Activated CD4-positive, alpha-beta T cell treated with anti-CD3 and anti-CD28 coated beads, Interleukin-2, amount 50 U/mL, for 48 hours (primary cell): ENCODE measurements around the gene TMEM218.

Experiments used
- DNase-seq, 2 experiments: peaks; one replicate each; pipeline ENCODE4 v3.0.0-alpha.2; 2020

The TMEM218 gene

GRCh38 chr11:125111343-125112207 lies at the start of gene TMEM218:
Gene TMEM218, minus strand, starts transcription at chr11:125111626. Its CDS starts 9,385 bp downstream, at chr11:125102241.
- peak; percentile 96 to 97 for DNase-seq

DNA sequence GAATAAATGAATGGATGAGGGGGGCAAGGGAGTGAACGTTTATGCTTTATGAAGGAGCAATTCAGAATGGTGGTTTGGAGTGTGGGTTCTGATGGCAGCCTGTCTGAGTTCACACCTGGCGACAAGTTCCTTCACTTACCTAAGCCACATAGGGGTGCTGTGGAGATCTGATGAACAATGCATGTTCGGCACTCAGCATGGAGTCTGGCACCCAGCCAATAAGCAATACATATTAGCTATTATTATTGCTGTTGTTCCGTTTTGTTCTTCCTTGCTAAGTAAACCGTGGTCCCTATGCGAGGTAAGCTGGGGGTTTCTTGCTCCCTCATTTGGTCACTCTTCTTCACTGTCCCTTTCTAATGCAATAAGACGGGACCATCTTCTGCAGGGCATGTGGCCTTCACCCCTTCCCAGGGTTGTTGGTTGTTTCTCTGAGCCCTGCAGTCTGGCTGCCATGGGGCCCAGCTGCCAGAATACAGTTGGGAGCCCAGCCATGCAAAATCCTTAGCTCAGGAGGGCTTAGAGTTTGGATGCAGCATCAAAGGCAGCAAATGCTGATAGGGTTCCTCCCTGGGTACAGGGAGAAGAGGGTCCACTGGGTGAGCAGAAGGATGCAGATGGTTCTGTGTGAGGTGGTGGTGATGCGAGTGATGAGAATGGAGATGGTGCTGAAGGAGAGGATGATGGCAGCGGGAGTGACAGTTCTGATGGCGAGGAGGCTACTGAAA lies 46.7 kb upstream of the TMEM218 start:
- DNase-seq: no peak

DNA sequence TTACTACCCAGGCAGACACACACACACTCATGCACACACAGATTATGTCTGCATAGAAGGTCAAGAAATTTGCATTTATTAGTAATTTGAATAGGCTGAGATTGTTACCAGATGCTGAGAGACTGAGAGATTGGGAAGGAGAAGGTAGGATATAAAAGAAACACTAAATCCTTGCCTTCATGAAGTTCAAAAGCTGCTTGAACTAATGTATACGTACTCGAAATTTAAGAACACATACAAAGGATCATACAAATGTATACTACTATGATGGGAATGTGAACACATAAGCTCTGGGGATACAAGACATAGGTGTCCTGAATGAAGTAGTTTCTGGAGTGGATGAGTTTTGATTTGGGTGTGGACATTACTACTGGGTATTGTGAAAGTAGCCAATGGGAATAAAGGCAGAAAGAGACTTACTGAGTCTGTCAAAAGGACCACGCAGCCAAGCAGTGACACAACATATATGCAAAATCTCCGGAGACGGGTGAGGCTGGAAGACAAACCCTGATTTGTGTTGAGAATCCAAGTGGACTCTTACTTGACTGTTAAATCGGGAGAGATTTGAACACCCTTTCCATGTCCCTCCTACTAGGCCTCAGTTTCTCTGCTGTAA lies 45.8 kb upstream of the TMEM218 start:
- no peak for DNase-seq

DNA sequence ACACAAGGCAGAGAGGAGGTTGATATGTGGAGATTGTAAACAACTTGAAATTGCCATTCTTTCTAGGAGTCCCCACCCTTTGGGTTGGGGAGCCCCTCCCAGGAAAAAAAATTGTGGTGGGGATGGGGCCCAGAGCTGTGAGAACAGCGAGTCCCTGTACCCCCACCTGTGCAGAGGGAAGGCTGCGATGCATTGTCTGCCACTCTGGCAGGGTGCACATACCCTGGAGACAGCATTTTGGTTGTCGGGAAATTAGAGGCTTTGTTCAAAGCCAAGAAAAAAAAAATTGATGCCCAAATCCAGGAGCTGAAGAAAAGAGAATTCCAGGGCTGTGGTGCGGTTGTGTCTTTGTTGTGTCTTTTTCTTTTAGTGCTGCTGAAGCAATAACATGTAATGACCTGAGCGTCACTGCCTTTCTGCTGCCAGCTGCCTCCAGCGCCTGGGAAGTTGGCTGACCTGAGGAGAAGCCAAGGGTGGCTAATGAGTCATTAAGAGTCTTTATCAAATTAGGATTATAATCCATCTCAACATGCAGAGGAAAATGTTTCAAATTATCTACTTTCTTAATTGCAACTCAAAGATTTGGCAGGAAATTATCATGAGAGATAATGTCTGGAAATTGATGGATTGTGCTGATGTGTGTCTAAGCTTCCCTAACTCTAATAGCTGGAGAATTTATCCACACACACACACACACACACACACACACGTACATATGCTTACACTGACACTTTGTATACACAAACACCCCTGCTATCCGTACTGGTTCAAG lies 45.1 kb upstream of the TMEM218 start:
- no peak for DNase-seq

DNA sequence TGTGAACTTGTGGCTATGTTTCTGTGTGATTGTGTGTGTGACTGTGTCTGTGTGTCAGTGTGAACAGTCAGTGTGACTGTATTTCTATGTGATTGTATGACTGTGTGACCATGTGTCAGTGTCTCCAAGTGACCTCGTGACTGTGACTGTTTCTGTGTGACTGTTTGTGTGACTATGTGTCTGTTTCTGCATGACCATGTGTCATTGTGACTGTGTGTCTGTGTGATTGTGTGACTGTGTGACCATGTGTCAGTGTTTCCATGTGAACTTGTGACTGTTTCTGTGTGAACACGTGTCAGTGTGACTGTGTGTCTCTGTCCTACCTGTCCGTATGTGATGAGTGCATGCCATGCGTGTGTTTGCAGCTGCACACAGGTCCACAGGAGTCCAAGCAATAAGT lies 44.3 kb upstream of the TMEM218 start:
- DNase-seq: no peak

DNA sequence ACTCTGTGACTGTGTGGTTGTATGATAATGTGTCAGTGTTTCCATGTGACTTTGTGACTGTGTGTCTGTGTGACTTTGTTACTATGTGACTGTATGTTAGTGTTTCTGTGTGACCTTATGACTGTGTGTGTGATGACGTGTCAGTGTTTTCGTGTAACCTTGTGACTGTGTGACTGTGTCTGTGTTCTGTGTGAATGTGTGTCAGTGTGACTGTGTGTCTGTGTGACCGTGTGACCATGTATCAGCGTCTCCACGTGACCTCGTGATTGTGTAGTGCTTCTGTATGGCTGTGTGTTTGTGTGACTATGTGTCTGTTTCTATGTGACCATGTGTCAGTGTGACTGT lies 43.6 kb upstream of the TMEM218 start:
- no peak for DNase-seq

DNA sequence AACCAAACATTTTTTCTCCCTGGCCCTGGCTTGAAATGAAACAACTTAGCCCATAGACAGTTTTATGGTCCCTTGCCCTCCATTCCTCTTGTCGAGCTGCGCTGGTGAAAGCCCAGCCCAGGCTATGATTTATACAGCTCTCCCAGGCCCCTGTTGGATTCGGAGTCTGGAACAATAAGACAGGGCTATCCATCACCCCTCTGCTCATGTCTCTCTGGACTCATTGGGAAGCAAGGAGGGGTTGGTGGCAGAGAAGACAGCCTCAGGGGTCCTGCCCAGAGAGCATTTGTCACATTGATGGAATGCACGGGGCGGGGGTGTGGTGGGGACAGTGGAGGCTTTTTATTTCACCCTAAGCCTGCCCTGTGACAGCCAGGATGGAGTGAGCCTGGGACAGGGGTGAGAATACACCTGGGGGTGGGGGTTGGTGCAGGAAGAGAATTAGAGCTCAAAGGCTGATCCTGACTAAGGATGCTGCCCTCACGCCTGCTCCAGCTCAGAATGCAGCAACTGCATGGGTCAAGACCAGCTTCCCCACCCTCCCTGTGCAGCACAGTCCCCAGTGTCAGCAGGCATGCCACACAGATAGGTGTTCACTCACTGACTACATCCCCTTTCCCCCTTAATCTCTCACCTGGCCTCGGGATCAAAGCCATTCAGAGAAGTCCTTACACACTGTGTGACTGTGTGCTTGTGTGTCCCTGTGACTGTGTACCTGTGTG lies 43.1 kb upstream of the TMEM218 start:
- no peak for DNase-seq

DNA sequence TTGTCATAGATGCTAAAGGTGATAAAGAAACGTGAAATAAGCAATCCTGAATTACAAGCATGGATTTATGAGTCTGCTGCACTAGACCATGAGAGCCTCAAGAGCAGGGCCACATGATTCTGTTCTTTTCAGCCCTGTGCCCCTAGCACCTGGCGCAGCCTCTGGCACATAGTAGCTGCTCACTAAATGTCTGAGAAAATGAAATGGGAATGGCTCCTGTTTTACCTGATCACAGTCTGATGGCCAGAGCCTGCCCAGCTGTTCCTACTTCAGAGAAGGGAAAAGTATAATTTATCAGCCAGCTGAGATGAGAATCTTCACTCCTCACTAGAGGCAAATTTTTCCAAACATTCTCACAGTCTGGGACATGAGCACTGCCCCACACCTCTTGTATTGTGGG lies 42.4 kb upstream of the TMEM218 start:
- no peak for DNase-seq

GRCh38 chr11:125148743-125149142 lies 37.3 kb upstream of the TMEM218 start:
- DNase-seq: no peak

DNA sequence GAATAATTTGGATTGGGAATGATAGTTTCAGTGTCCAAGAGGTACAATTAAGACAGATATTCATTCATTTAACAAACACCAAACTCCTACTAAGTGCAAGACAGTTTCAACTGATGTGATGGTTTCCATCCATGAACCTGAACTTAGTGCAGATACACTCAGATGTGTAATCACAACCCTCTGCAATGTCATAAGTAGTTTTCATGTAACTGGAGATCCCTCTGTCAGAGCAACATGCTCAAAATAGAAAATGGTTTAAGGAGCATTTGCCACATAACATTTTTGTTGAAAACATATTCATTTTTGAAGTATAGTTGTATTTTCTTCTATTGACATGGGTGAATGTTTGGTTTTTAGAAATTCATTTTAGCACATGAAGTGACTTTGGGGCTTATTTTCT lies 36.6 kb upstream of the TMEM218 start:
- no peak for DNase-seq

GRCh38 chr11:125147280-125147679 lies 35.9 kb upstream of the TMEM218 start:
- no peak for DNase-seq

DNA sequence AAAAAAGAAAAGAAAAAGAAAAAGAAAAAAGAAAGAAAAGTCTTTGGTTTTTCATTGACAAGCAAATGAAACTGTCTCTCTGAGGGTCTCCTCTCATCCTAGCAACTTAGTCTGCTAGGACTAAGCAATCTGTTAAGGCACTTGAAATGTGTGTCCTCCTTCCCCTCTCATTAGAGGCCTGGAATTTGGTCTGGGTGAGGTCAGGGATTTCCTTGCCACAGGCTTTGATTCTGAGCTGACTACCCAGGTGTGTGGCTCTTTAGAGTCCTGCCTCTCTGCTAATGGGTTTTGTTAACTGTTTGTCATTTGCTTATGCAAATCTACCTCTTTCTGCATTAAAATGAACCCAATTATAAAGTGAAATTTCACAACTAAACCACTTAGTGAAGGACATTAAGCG lies 34.8 kb upstream of the TMEM218 start:
- no peak for DNase-seq

GRCh38 chr11:125141686-125142535 lies 30.5 kb upstream of the TMEM218 start:
- peak; percentile 63 to 68 for DNase-seq

DNA sequence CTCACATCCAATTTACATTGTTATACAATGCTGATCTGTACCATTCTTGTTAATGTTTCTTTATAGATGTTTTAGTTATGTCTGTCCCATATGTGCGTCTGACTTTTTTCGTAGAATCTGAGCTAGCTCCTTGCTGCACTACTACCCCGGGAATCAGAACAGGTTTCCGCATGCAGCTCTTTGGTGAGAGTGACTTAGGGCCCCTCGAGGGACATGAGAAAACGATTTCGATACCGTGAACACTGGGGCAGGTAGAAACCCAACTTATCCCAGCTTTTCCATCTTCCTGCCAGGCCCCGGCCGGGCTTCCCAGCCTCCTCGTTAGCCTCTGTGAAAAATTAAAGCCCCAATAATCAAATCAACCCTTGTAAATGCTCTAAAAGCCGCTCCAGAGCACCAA lies 29.8 kb upstream of the TMEM218 start:
- no peak for DNase-seq

DNA sequence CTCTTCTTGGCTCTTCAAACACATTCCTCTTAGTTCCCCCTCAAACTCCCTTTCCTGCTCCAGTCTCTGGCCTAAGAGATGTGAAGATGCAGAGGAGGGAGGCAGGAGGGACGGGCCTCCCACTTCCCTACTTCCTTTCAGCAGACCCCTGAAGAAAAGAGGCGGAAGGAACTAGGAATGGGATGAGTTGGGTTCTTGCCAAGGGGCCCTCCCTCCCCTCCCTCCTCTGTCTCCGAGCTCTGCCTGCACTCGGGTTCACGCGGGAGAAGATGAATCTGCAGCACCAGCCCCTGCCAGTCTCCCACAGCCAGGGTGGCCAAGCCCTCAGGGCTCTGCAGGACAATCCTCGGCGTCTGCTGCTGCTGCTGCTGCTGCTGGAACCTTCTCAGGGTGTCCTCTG lies 28.8 kb upstream of the TMEM218 start:
- DNase-seq: no peak

GRCh38 chr11:125139778-125140177 lies 28.4 kb upstream of the TMEM218 start:
- no peak for DNase-seq

DNA sequence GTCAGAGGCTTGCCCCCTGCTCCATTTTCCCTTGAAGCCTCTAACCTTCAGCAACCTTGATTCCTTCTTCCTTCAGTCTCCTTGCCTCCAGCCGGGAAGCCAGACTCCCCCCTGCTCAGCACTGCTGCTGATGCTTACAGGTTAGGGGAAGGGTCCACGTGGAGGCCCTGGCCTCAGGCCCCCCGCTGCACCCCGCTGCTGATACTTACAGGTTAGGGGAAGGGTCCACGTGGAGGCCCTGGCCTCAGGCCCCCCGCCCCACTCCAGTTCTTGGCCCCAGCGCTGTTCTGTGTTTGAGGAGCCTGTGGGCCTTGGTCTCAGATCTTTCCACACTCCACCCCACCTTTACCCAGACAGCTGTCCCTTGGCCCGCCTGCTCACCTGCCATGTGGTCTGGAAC lies 27.5 kb upstream of the TMEM218 start:
- no peak for DNase-seq

GRCh38 chr11:125136001-125136400 lies 24.6 kb upstream of the TMEM218 start:
- no peak for DNase-seq

DNA sequence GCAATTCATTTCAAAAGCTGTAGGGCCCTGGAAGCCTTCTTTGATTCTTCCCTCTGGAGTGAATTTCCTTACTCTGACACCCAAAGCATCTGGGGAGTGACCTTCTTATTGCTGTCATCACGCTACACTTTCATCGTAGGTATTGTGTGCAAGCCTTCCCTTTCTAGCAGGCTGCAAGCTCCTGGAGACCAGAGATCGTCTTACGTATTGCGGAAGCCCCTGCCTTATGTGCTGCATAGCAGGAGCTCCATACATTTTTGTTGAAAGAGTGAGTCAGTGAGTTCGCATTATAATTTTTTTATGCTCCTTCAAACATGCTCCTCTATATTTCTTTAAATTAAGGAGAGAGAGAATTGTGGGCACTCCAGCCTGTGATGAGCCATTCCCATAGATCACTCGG lies 21.2 kb upstream of the TMEM218 start:
- DNase-seq: no peak

- no peak for DNase-seq
Observed at GRCh38 chr11:125132071-125132470, 20.6 kb upstream of the TMEM218 start.

GRCh38 chr11:125129316-125129993 lies 18.0 kb upstream of the TMEM218 start:
- DNase-seq: no peak
